ENCODE measurements around the gene LINC00237. TPM values are rescaled to one million over a fixed set of nuclear protein-coding genes. Genes with fewer than 3 reads are reported as not detected.

The LINC00237 gene
- total RNA-seq, 1 experiment from 2014 or later, result not detected

DNA sequence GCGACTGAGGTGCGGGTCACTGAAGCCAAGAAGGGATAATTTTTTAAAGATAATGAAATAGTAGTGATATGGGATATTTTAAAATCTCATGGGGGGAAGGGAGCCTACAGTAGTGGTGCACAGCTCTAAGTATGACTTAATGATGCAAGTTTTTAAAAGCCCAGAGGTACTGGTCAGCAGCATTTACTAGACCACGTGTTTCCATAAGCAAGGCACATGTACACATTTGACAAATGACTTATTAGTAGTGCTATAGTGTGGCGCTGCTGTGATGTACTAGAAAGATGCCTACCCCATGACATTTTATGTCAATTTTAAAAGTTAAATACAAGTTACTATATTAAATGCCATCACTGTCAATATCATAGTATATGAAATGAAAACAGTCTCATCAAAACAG, 7.5 kb upstream of the LINC00237 start:
- CTCF ChIA-PET, result interaction anchor here (1.8 kb wide), 1 partner anchor 12 kb away, joined by 10 read pairs; the partner anchor contains the start of gene KIZ
- TF ChIP-seq, protein P1, sequence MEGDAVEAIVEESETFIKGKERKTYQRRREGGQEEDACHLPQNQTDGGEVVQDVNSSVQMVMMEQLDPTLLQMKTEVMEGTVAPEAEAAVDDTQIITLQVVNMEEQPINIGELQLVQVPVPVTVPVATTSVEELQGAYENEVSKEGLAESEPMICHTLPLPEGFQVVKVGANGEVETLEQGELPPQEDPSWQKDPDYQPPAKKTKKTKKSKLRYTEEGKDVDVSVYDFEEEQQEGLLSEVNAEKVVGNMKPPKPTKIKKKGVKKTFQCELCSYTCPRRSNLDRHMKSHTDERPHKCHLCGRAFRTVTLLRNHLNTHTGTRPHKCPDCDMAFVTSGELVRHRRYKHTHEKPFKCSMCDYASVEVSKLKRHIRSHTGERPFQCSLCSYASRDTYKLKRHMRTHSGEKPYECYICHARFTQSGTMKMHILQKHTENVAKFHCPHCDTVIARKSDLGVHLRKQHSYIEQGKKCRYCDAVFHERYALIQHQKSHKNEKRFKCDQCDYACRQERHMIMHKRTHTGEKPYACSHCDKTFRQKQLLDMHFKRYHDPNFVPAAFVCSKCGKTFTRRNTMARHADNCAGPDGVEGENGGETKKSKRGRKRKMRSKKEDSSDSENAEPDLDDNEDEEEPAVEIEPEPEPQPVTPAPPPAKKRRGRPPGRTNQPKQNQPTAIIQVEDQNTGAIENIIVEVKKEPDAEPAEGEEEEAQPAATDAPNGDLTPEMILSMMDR (IDR thresholded peaks at IDR 0.05; ENCODE audit: unreplicated experiment), result no peak
- H3K36me3 Mint-ChIP-seq (ENCODE audit: insufficient read depth, unreplicated experiment), result no peaks in the 10 kb centered on the region

DNA sequence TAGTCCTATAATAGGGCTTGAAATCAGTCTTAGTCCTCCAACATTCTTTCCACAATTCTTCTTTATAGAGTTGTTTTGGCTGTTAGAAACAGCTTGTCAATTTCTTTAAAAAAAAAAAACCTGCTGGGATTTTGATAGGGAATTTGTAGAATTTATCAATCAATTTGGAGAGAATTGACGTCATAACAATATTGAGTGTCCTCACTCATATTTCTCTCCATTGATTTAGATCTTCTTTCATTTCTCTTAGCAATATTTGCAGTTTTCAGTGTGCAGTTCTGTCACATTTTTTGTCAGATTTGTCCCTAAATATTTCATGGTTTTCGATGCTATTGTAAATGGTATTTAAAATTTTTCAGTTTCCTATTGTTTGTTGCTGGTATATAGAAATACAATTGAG, 5.3 kb upstream of the LINC00237 start:
- TF ChIP-seq, protein P1 (IDR thresholded peaks at IDR 0.05; ENCODE audit: unreplicated experiment), result no peak
- no peak for DNase-seq (ENCODE audit: unreplicated experiment)
- no peaks in the 10 kb centered on the region for H3K4me1 Mint-ChIP-seq (ENCODE audit: insufficient read depth, unreplicated experiment)
- H3K4me3 Mint-ChIP-seq (ENCODE audit: unreplicated experiment), result no peak overlapping the region
- CTCF ChIA-PET, result no interaction called here
- H3K27ac Mint-ChIP-seq (ENCODE audit: low read depth, unreplicated experiment), result no peak overlapping the region
- intact Hi-C loops (cut with micrococcal nuclease), result no loop called here
- peaks cover 11% of the 10 kb centered on the region for H3K27me3 Mint-ChIP-seq (ENCODE audit: insufficient read depth, unreplicated experiment)
- H3K36me3 Mint-ChIP-seq (ENCODE audit: insufficient read depth, unreplicated experiment), result no peaks in the 10 kb centered on the region
- no TSS peak for BruUV-seq (replicated peaks)
- H3K9me3 Mint-ChIP-seq (ENCODE audit: unreplicated experiment), result no peaks in the 10 kb centered on the region
- POLR2A ChIA-PET, result interaction anchor here (0.7 kb wide), 1 partner anchor 14 kb away, joined by 3 read pairs; no protein-coding TSS in a partner anchor

More for the DNA sequence above, 7.5 kb upstream of the LINC00237 start:
- no peak overlapping the region for H3K27ac Mint-ChIP-seq (ENCODE audit: low read depth, unreplicated experiment)
- POLR2A ChIA-PET, result no interaction called here
- intact Hi-C loops (cut with micrococcal nuclease), result no loop called here
- no peaks in the 10 kb centered on the region for H3K4me1 Mint-ChIP-seq (ENCODE audit: insufficient read depth, unreplicated experiment)
- no TSS peak for BruUV-seq (replicated peaks)
- no peak overlapping the region for H3K4me3 Mint-ChIP-seq (ENCODE audit: unreplicated experiment)
- no peaks in the 10 kb centered on the region for H3K27me3 Mint-ChIP-seq (ENCODE audit: insufficient read depth, unreplicated experiment)
- no peak for DNase-seq (ENCODE audit: unreplicated experiment)
- no peaks in the 10 kb centered on the region for H3K9me3 Mint-ChIP-seq (ENCODE audit: unreplicated experiment)

DNA sequence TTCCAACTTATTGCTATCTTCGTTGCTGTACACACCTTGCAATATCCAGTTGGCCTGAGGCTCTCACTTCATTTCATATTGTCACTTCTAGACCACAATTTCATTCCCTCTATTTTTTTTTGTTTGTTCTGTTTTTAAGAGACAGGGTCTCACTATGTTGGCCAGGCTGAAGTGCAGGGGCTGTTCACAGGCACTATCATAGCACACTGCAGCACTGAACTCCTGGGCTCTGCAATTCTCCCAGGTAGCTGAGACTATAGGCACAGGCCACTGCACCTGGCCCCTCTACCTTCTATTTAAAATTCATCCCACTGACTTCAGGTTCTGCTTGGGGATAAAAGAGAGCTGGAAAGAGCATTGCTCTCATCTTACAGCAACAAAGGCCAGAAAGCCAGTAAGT, 4.7 kb upstream of the LINC00237 start:
- CTCF ChIA-PET, result no interaction called here
- BruUV-seq (replicated peaks), result no TSS peak
- POLR2A ChIA-PET, result interaction anchor here (0.7 kb wide), 1 partner anchor 14 kb away, joined by 3 read pairs; no protein-coding TSS in a partner anchor
- DNase-seq (ENCODE audit: unreplicated experiment), result no peak
- Mint-ChIP-seq H3K4me3 (ENCODE audit: unreplicated experiment) (no peak overlapping the region), H3K27ac (ENCODE audit: low read depth, unreplicated experiment) (no peak overlapping the region), H3K9me3 (ENCODE audit: unreplicated experiment) (no peaks in the 10 kb centered on the region), H3K4me1 (ENCODE audit: insufficient read depth, unreplicated experiment) (no peaks in the 10 kb centered on the region), H3K36me3 (ENCODE audit: insufficient read depth, unreplicated experiment) (no peaks in the 10 kb centered on the region), H3K27me3 (ENCODE audit: insufficient read depth, unreplicated experiment) (peaks cover 11% of the 10 kb centered on the region)
- intact Hi-C loops (cut with micrococcal nuclease), result no loop called here
- TF ChIP-seq, protein P1 (IDR thresholded peaks at IDR 0.05; ENCODE audit: unreplicated experiment), result no peak

DNA sequence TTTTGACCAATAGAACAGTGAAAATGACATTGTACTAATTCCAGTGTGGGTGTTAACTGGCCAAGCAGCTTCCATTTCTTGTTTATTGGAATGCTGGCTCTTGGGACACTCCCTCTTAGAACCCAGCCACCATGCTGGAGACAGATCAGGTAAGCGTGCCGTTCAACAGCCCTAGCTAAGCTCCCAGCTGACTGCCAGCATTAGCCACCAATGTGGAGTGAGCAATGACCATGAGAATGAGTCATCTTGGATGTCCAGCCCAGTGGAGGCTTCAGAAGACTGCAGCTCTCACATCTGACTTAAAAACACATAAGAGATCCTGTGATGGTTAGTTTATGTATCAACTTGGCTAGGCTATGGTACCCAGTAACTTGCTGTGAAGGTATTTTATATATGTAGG, 3.0 kb upstream of the LINC00237 start:
- intact Hi-C loops (cut with micrococcal nuclease), result no loop called here
- ChIA-PET CTCF (interaction anchor here (0.7 to 1.6 kb wide), 3 partner anchors 17 to 246 kb away, joined by 3 to 4 read pairs (median 4); partner anchors contain the start of gene KIZ), POLR2A (no interaction called here)
- TF ChIP-seq, protein P1 (IDR thresholded peaks at IDR 0.05; ENCODE audit: unreplicated experiment), result no peak
- no peaks in the 10 kb centered on the region for H3K36me3 Mint-ChIP-seq (ENCODE audit: insufficient read depth, unreplicated experiment)
- H3K27ac Mint-ChIP-seq (ENCODE audit: low read depth, unreplicated experiment), result no peak overlapping the region
- no peak overlapping the region for H3K4me3 Mint-ChIP-seq (ENCODE audit: unreplicated experiment)
- no TSS peak for BruUV-seq (replicated peaks)
- peaks cover 11% of the 10 kb centered on the region for H3K27me3 Mint-ChIP-seq (ENCODE audit: insufficient read depth, unreplicated experiment)
- H3K9me3 Mint-ChIP-seq (ENCODE audit: unreplicated experiment), result no peaks in the 10 kb centered on the region
- DNase-seq (ENCODE audit: unreplicated experiment), result peak; percentile 7
- H3K4me1 Mint-ChIP-seq (ENCODE audit: insufficient read depth, unreplicated experiment), result no peaks in the 10 kb centered on the region
